H9 (cell line): ENCODE data around the gene MAPT. TPM values are rescaled to one million over a fixed set of nuclear protein-coding genes. Genes with fewer than 3 reads are reported as not detected.

Source experiments
- DNase-seq: peaks from one replicate; pipeline ENCODE4 v3.0.0-alpha.2; 2017
- H2AFZ ChIP-seq: one replicate; pipeline ENCODE4 v1.6.1; 2013; ENCODE audit warnings: mild to moderate bottlenecking, low read length, control low read depth, moderate library complexity
- H2AK5ac ChIP-seq: 2 replicates; pipeline ENCODE4 v1.6.1; 2013; ENCODE audit warnings: low read length, control low read depth, mixed read lengths; ENCODE audit not compliant: insufficient read length
- H2BK120ac ChIP-seq: one replicate; pipeline ENCODE4 v1.6.1; 2013; ENCODE audit warnings: low read depth, mild to moderate bottlenecking, low read length, control low read depth, inconsistent platforms; ENCODE audit not compliant: poor library complexity, severe bottlenecking
- H2BK12ac ChIP-seq: 2 replicates; pipeline ENCODE4 v1.6.1; 2013; ENCODE audit warnings: low read length, control low read depth, mixed read lengths, low read depth; ENCODE audit not compliant: insufficient read length
- H2BK15ac ChIP-seq: 2 replicates; pipeline ENCODE4 v1.6.1; 2013; ENCODE audit warnings: low read depth, low read length, control low read depth
- H2BK20ac ChIP-seq: one replicate; pipeline ENCODE4 v1.6.1; 2013; ENCODE audit warnings: low read depth, mild to moderate bottlenecking, low read length, control low read depth, inconsistent platforms; ENCODE audit not compliant: poor library complexity, severe bottlenecking
- H2BK5ac ChIP-seq: 2 replicates; pipeline ENCODE4 v1.6.1; 2013; ENCODE audit warnings: low read length, control low read depth, mixed read lengths; ENCODE audit not compliant: insufficient read length
- H3K14ac ChIP-seq: 2 replicates; pipeline ENCODE4 v1.6.1; 2013; ENCODE audit warnings: low read length, control low read depth; ENCODE audit not compliant: insufficient read depth
- H3K18ac ChIP-seq: 2 replicates; pipeline ENCODE4 v1.6.1; 2013; ENCODE audit warnings: low read depth, mild to moderate bottlenecking, mixed read lengths, low read length, control low read depth; ENCODE audit not compliant: insufficient read length
- H3K23ac ChIP-seq: 2 replicates; pipeline ENCODE4 v1.6.1; 2013; ENCODE audit warnings: low read length, control low read depth, mixed read lengths, low read depth; ENCODE audit not compliant: insufficient read length
- H3K23me2 ChIP-seq: 2 replicates; pipeline ENCODE4 v1.6.1; 2013; ENCODE audit warnings: low read depth, mild to moderate bottlenecking, mixed read lengths, low read length, control low read depth; ENCODE audit not compliant: insufficient read length, poor library complexity, severe bottlenecking
- H3K27ac ChIP-seq: 2 replicates; pipeline ENCODE4 v1.5.1; 2013; ENCODE audit warnings: low read length, control low read depth, mixed read lengths, low read depth; ENCODE audit not compliant: insufficient read length
- H3K27me3 ChIP-seq: 2 replicates; pipeline ENCODE4 v1.6.1; 2013; ENCODE audit warnings: low read length, control low read depth, inconsistent platforms; ENCODE audit not compliant: insufficient read depth
- H3K4ac ChIP-seq: 2 replicates; pipeline ENCODE4 v1.6.1; 2013; ENCODE audit warnings: low read depth, mild to moderate bottlenecking, control low read depth, inconsistent platforms, low read length, moderate library complexity
- H3K4me1 ChIP-seq: 2 replicates; pipeline ENCODE4 v1.6.1; 2013; ENCODE audit warnings: low read length, control low read depth, inconsistent platforms; ENCODE audit not compliant: insufficient read depth
- H3K4me2 ChIP-seq: 2 replicates; pipeline ENCODE4 v1.6.1; 2013; ENCODE audit warnings: low read length, control low read depth, mixed read lengths; ENCODE audit not compliant: insufficient read length, insufficient read depth
- H3K56ac ChIP-seq: 2 replicates; pipeline ENCODE4 v1.6.1; 2013; ENCODE audit warnings: low read depth, mild to moderate bottlenecking, mixed read lengths, low read length, control low read depth; ENCODE audit not compliant: insufficient read length
- H3K79me1 ChIP-seq: 2 replicates; pipeline ENCODE4 v1.6.1; 2013; ENCODE audit warnings: low read depth, mild to moderate bottlenecking, moderate library complexity, low read length, control low read depth, inconsistent platforms; ENCODE audit not compliant: insufficient read depth, poor library complexity, severe bottlenecking
- H3K79me2 ChIP-seq: 2 replicates; pipeline ENCODE4 v1.6.1; 2013; ENCODE audit warnings: low read length, control low read depth, inconsistent platforms; ENCODE audit not compliant: insufficient read depth
- H3K9ac ChIP-seq: 2 replicates; pipeline ENCODE4 v1.6.1; 2013; ENCODE audit warnings: low read length, control low read depth, mixed read lengths; ENCODE audit not compliant: insufficient read length; ENCODE audit errors: extremely low read depth
- H3K9me3 ChIP-seq: one replicate; pipeline ENCODE4 v1.6.1; 2013; ENCODE audit warnings: low read depth, low read length, inconsistent platforms; ENCODE audit not compliant: control insufficient read depth
- H3T11ph ChIP-seq: one replicate; pipeline ENCODE4 v1.6.1; 2013; ENCODE audit warnings: mild to moderate bottlenecking, low read length, control low read depth, inconsistent platforms
- H4K20me1 ChIP-seq: one replicate; pipeline ENCODE4 v1.6.1; 2013; ENCODE audit not compliant: control insufficient read depth, insufficient read length, insufficient read depth
- H4K5ac ChIP-seq: 2 replicates; pipeline ENCODE4 v1.6.1; 2013; ENCODE audit warnings: low read depth, mild to moderate bottlenecking, mixed read lengths, low read length, control low read depth; ENCODE audit not compliant: insufficient read length
- H4K8ac ChIP-seq: replicated peaks from 2 replicates; pipeline ENCODE4 v1.6.1; 2013; ENCODE audit warnings: low read length, control low read depth, mixed read lengths, low read depth; ENCODE audit not compliant: insufficient read length
- H4K91ac ChIP-seq: 2 replicates; pipeline ENCODE4 v1.6.1; 2013; ENCODE audit warnings: low read depth, mild to moderate bottlenecking, moderate library complexity, mixed read lengths, low read length, control low read depth; ENCODE audit not compliant: insufficient read length
- H3K27ac Mint-ChIP-seq, 3 experiments: 2 replicates in 2 of 3; 3 replicates in 1 of 3; pipeline ENCODE4 v1.8.0; 2020 to 2021; ENCODE audit warnings: mixed read lengths in 3 of 3, mild to moderate bottlenecking in 1 of 3, moderate library complexity in 1 of 3
- H3K27me3 Mint-ChIP-seq: 2 replicates; pipeline ENCODE4 v1.8.0; 2021; ENCODE audit warnings: low read depth, mild to moderate bottlenecking, moderate library complexity, mixed read lengths
- H3K36me3 Mint-ChIP-seq, 3 experiments: 2 replicates in 2 of 3; 3 replicates in 1 of 3; pipeline ENCODE4 v1.8.0; 2020 to 2021; ENCODE audit warnings: low read depth in 3 of 3, mixed read lengths in 3 of 3; ENCODE audit not compliant: insufficient read depth in 1 of 3
- H3K4me1 Mint-ChIP-seq, 2 experiments: 2 replicates each; pipeline ENCODE4 v1.8.0; 2020; ENCODE audit warnings: mixed read lengths in 2 of 2
- H3K4me3 Mint-ChIP-seq, 2 experiments: 2 replicates in 1 of 2; 3 replicates in 1 of 2; pipeline ENCODE4 v1.8.0; 2020 to 2021; ENCODE audit warnings: mild to moderate bottlenecking in 2 of 2, mixed read lengths in 2 of 2, moderate library complexity in 1 of 2
- H3K9me3 Mint-ChIP-seq, 2 experiments: 2 replicates in 1 of 2; 3 replicates in 1 of 2; pipeline ENCODE4 v1.8.0; 2020; ENCODE audit warnings: mild to moderate bottlenecking in 2 of 2, mixed read lengths in 2 of 2, moderate library complexity in 1 of 2
- WGBS: extraction: QIAGEN DNeasy Blood & Tissue Kit; methylation state at CpG from one replicate; pipeline ENCODE4 v1.1.7; 2013; ENCODE audit warnings: missing lambda C conversion rate, low lambda C conversion rate, mixed read lengths; ENCODE audit not compliant: insufficient read length; ENCODE audit errors: extremely low coverage; 5-methylcytosine and 5-hydroxymethylcytosine counted together
- total RNA-seq: library from RNA; stranded (reverse); gene quantifications from 2 replicates; pipeline ENCODE4 v1.2.1, GENCODE V29; 2021
- TF ChIP-seq, protein P1 (sequence below): fragments of 200-600 bp; sonication (generic); conservative IDR thresholded peaks from 3 replicates; pipeline ENCODE4 v1.8.0; 2021; ENCODE audit warnings: antibody characterized with exemption, mild to moderate bottlenecking

MAPT gene
- total RNA-seq, 1 experiment from 2014 or later = 1.6 TPM

DNA sequence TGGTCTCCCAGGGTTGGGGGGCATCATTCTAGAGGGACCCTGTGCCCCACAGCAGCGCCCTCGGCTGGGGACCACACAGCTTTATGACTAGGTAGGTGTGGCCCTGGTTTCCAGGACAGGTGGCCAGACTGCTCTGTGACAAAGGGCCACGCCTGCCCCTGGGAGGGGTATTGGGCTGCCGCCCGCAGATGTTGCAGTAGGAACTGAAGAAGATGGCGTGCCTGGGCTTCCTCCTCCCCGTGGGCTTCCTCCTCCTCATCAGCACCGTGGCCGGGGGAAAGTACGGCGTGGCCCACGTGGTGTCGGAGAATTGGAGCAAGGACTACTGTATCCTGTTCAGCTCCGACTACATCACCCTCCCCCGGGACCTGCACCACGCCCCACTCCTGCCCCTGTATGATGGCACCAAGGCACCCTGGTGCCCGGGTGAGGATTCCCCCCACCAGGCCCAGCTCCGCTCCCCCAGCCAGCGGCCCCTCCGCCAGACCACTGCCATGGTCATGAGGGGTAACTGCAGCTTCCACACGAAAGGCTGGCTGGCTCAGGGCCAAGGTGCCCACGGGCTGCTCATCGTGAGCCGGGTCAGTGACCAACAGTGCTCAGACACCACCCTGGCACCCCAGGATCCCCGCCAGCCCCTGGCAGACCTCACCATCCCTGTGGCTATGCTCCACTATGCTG lies 49.5 kb upstream of the MAPT start, which contains the start of gene SPPL2C:
Gene SPPL2C, plus strand, starts transcription at position 187 of the 681 bp plus-strand sequence. Its CDS starts 26 bp downstream, at position 213.
- Histone ChIP-seq H3K79me2 (no peaks in the 10 kb centered on the region), H2BK120ac (no peak within 1 kb of the TSS), H3K27me3 (no peaks in the 10 kb centered on the region), H2BK5ac (no peak within 1 kb of the TSS), H4K5ac (no peak within 1 kb of the TSS), H4K91ac (no peak within 1 kb of the TSS), H3K9me3 (no peaks in the 10 kb centered on the region), H3K4ac (no peak within 1 kb of the TSS), H3K4me2 (no peak within 1 kb of the TSS), H3K9ac (no peak within 1 kb of the TSS), H2AFZ (no peak within 1 kb of the TSS), H3T11ph (no peak within 1 kb of the TSS), H4K8ac (no peak within 1 kb of the TSS), H3K79me1 (no peaks in the 10 kb centered on the region), H3K23me2 (no peaks in the 10 kb centered on the region), H4K20me1 (peaks cover 4% of the 10 kb centered on the region), H3K14ac (no peak within 1 kb of the TSS; the same call in 1 of the 2 replicates), H2BK15ac (no peak within 1 kb of the TSS), H3K4me1 (no peaks in the 10 kb centered on the region), H2AK5ac (no peak within 1 kb of the TSS), H3K27ac (no peak within 1 kb of the TSS), H2BK20ac (no peak within 1 kb of the TSS), H3K56ac (no peak within 1 kb of the TSS), H2BK12ac (no peak within 1 kb of the TSS), H3K18ac (no peak within 1 kb of the TSS), H3K23ac (no peak within 1 kb of the TSS)
- DNase-seq = no peak
- H3K4me3 Mint-ChIP-seq = no peak within 1 kb of the TSS
- H3K4me1 Mint-ChIP-seq = no peaks in the 10 kb centered on the region
- TF ChIP-seq, protein P1, sequence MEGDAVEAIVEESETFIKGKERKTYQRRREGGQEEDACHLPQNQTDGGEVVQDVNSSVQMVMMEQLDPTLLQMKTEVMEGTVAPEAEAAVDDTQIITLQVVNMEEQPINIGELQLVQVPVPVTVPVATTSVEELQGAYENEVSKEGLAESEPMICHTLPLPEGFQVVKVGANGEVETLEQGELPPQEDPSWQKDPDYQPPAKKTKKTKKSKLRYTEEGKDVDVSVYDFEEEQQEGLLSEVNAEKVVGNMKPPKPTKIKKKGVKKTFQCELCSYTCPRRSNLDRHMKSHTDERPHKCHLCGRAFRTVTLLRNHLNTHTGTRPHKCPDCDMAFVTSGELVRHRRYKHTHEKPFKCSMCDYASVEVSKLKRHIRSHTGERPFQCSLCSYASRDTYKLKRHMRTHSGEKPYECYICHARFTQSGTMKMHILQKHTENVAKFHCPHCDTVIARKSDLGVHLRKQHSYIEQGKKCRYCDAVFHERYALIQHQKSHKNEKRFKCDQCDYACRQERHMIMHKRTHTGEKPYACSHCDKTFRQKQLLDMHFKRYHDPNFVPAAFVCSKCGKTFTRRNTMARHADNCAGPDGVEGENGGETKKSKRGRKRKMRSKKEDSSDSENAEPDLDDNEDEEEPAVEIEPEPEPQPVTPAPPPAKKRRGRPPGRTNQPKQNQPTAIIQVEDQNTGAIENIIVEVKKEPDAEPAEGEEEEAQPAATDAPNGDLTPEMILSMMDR = no peak
- no CpG with 5 or more reads among the region's 25 CpGs for WGBS
- no peaks in the 10 kb centered on the region for H3K36me3 Mint-ChIP-seq
- H3K27me3 Mint-ChIP-seq = no peaks in the 10 kb centered on the region; the same call in 1 of the 2 replicates
- no peaks in the 10 kb centered on the region for H3K9me3 Mint-ChIP-seq
- H3K27ac Mint-ChIP-seq = no peak within 1 kb of the TSS
